Measurements from ENCODE around the gene KNDC1. TPM values are rescaled to one million over a fixed set of nuclear protein-coding genes. Genes with fewer than 3 reads are reported as not detected.
"Not testable (repeated sequence)": the region's sequence is repeated elsewhere in the genome, so short reads cannot be mapped to it uniquely, and the experiment has no call there.

KNDC1 gene
- total RNA-seq, 4 donors from 2014 or later = under 0.01 to 12.5 (median 5.3) TPM

- peaks cover 0 to 25% of the 10 kb centered on the region in 2 donors for H3K4me1 ChIP-seq
- DNase-seq = no peak
- H3K4me3 ChIP-seq = no peak overlapping the region
- H3K27me3 ChIP-seq = peaks cover 9 to 27% of the 10 kb centered on the region in 2 donors
- TF ChIP-seq POLR2A (IDR thresholded peaks at IDR 0.05) (no peak), CTCF (IDR thresholded peaks at IDR 0.05) (no peak)
- H3K36me3 ChIP-seq = no peaks in the 10 kb centered on the region
- H3K9me3 ChIP-seq = no peaks in the 10 kb centered on the region
- H3K27ac ChIP-seq = no peak overlapping the region
- intact Hi-C loops (cut with DNase I; ENCODE audit: low total_unique reads) = no loop called here
Measured at GRCh38 chr10:133231946-133232574, 72.0 kb downstream of the KNDC1 start.

- H3K36me3 ChIP-seq; H3K4me3 ChIP-seq; H3K27ac ChIP-seq; H3K9me3 ChIP-seq; intact Hi-C loops (cut with DNase I; ENCODE audit: low total_unique reads); DNase-seq: not testable (repeated sequence)
- peaks cover 13 to 27% of the 10 kb centered on the region in 2 donors for H3K27me3 ChIP-seq
- peaks cover 0 to 22% of the 10 kb centered on the region in 2 donors for H3K4me1 ChIP-seq
Measured at GRCh38 chr10:133234796-133235195, 74.8 kb downstream of the KNDC1 start.

GRCh38 chr10:133235265-133235855 lies 75.3 kb downstream of the KNDC1 start:
- no peak for DNase-seq
- H3K4me3 ChIP-seq = no peak overlapping the region
- peaks cover 10 to 27% of the 10 kb centered on the region in 2 donors for H3K27me3 ChIP-seq
- H3K9me3 ChIP-seq = no peaks in the 10 kb centered on the region
- intact Hi-C loops (cut with DNase I; ENCODE audit: low total_unique reads) = no loop called here
- no peak overlapping the region for H3K27ac ChIP-seq
- no peaks in the 10 kb centered on the region for H3K36me3 ChIP-seq
- no peak for TF ChIP-seq POLR2A (IDR thresholded peaks at IDR 0.05)
- no peak for TF ChIP-seq CTCF (IDR thresholded peaks at IDR 0.05)
- peaks cover 0 to 16% of the 10 kb centered on the region in 2 donors for H3K4me1 ChIP-seq

GRCh38 chr10:133235932-133236331 lies 75.9 kb downstream of the KNDC1 start:
- H3K4me1 ChIP-seq = peaks cover 0 to 12% of the 10 kb centered on the region in 2 donors
- no peaks in the 10 kb centered on the region for H3K9me3 ChIP-seq
- H3K4me3 ChIP-seq = no peak overlapping the region
- H3K27me3 ChIP-seq = peaks cover 10 to 27% of the 10 kb centered on the region in 2 donors
- H3K27ac ChIP-seq = no peak overlapping the region
- TF ChIP-seq CTCF (IDR thresholded peaks at IDR 0.05) (no peak), POLR2A (IDR thresholded peaks at IDR 0.05) (no peak)
- intact Hi-C loops (cut with DNase I; ENCODE audit: low total_unique reads) = no loop called here
- no peak for DNase-seq
- no peaks in the 10 kb centered on the region for H3K36me3 ChIP-seq

- intact Hi-C loops (cut with DNase I; ENCODE audit: low total_unique reads) = no loop called here
Measured at GRCh38 chr10:133236401-133237240, 76.6 kb downstream of the KNDC1 start.

More at GRCh38 chr10:133236401-133237240, 76.6 kb downstream of the KNDC1 start:
- peak overlapping the region in 1 of 2 donors; percentile 2 for H3K4me3 ChIP-seq
- no peaks in the 10 kb centered on the region for H3K36me3 ChIP-seq
- H3K27ac ChIP-seq = no peak overlapping the region
- no peak for DNase-seq
- peaks cover 0 to 12% of the 10 kb centered on the region in 2 donors for H3K4me1 ChIP-seq
- peaks cover 10 to 22% of the 10 kb centered on the region in 2 donors for H3K27me3 ChIP-seq
- no peak for TF ChIP-seq CTCF (IDR thresholded peaks at IDR 0.05)
- TF ChIP-seq POLR2A (IDR thresholded peaks at IDR 0.05) = no peak
- no peaks in the 10 kb centered on the region for H3K9me3 ChIP-seq
